K562 (cell line): Measurements from ENCODE around the gene ANKLE1. TPM values are rescaled to one million over a fixed set of nuclear protein-coding genes. Genes with fewer than 3 reads are reported as not detected.

ENCODE experiments used
- CREB1 ChIP-seq, 2 experiments: sonication (generic) in 1 of 2; formaldehyde crosslinking in 1 of 2; IDR thresholded peaks; 2 replicates each; pipeline versions ENCODE4 v1.6.1 to v1.8.0; 2012 to 2022; ENCODE audit warnings: inconsistent platforms in 1 of 2, mild to moderate bottlenecking in 1 of 2, missing genetic modification reagents in 1 of 2, moderate library complexity in 1 of 2
- HLTF ChIP-seq: fragments of 450-650 bp; IDR thresholded peaks from 2 replicates; pipeline ENCODE4 v1.6.1; 2016
- MGA ChIP-seq: fragments of 450-650 bp; IDR thresholded peaks from 2 replicates; pipeline ENCODE4 v1.6.1; 2016; ENCODE audit warnings: mild to moderate bottlenecking, moderate library complexity
- NR2C1 ChIP-seq, 2 experiments: fragments of 450-650 bp; IDR thresholded peaks; 2 replicates each; pipeline ENCODE4 v1.6.1; 2017; ENCODE audit warnings: mild to moderate bottlenecking in 2 of 2, antibody characterized with exemption in 1 of 2, inconsistent platforms in 1 of 2, missing compliant biosample characterization in 1 of 2, missing genetic modification characterization in 1 of 2
- TAF9B ChIP-seq: fragments of 450-650 bp; IDR thresholded peaks from 2 replicates; pipeline ENCODE4 v1.6.1; 2018; ENCODE audit warnings: mild to moderate bottlenecking; ENCODE audit not compliant: partially characterized antibody
- ZBTB34 ChIP-seq: fragments of 250-450 bp; sonication (Bioruptor Pico); IDR thresholded peaks from 2 replicates; pipeline ENCODE4 v1.8.0; 2021; ENCODE audit warnings: mild to moderate bottlenecking, moderate library complexity
- ZNF165 ChIP-seq: fragments of 250-450 bp; sonication (Bioruptor Pico); IDR thresholded peaks from 2 replicates; pipeline ENCODE4 v1.4.0; 2020; ENCODE audit warnings: borderline replicate concordance
- polyA plus RNA-seq, 8 experiments: library from polyadenylated mRNA; depleted of rRNA in 4 of 8; stranded (reverse) in 5 of 8; unstranded in 3 of 8; fragments of >200 nt; fragmentation: Nextera tagmentation in 2 of 8; fragmentation: Illumina TruSeq in 1 of 8; extraction: Ambion mirVana in 2 of 8; extraction: Trizol in 1 of 8; gene quantifications; 2 replicates each; pipeline versions ENCODE4 v1.2.1 to v1.2.3, GENCODE V29; 2011 to 2014; ENCODE audit warnings: inconsistent platforms in 1 of 8, missing spikeins in 1 of 8
- total RNA-seq, 7 experiments: library from RNA; depleted of rRNA in 6 of 7; stranded (reverse); fragments of >200 nt in 6 of 7; fragmentation: Illumina TruSeq in 2 of 7; extraction: Trizol in 2 of 7; gene quantifications; 2 replicates each; pipeline versions ENCODE4 v1.2.1 to v1.2.3, GENCODE V29; 2011 to 2021; ENCODE audit warnings: low replicate concordance in 1 of 7

ANKLE1 gene
- total and polyA plus RNA-seq, 9 of the 15 experiments (the other 6 are each of a cell fraction or from before 2014, with no cell fraction given), result 0.63 to 9.2 (median 2.9) TPM

GRCh38 chr19:17333611-17334413, 52.1 kb downstream of the ANKLE1 start (continued):
- TF ChIP-seq MGA (no peak), CREB1 (IDR thresholded peaks at IDR 0.05) (0 out of 2 replicates have a peak, but pooled peaks have one; percentile 8), CREB1 (CRISPR knock-in tag; IDR thresholded peaks at IDR 0.05) (peak; percentile 70), TAF9B (no peak), HLTF (no peak), ZBTB34 (peak; percentile 40; the same call in 1 of the 2 replicates), ZNF165 (CRISPR knock-in tag) (no peak), NR2C1 (IDR thresholded peaks at IDR 0.05) (no peak), NR2C1 (tag; IDR thresholded peaks at IDR 0.05) (no peak)
